ENCODE measurements around the gene DPYD. TPM values are rescaled to one million over a fixed set of nuclear protein-coding genes. Genes with fewer than 3 reads are reported as not detected.

Gene DPYD
- total and polyA plus RNA-seq, 7 experiments from 2014 or later, result 52.6 to 87.2 (median 57.4) TPM

- Mint-ChIP-seq H3K27ac (no peak overlapping the region), H3K4me3 (no peak overlapping the region), H3K36me3 (peaks cover 0 to 41% (median 31%) of the 10 kb centered on the region in 5 donors), H3K27me3 (no peaks in the 10 kb centered on the region), H3K4me1 (peaks cover 0 to 4% (median 0%) of the 10 kb centered on the region in 7 donors), H3K9me3 (no peaks in the 10 kb centered on the region)
- H3K27ac ChIP-seq (ENCODE audit: low read depth, low read length), result no peak overlapping the region
- H3K4me1 ChIP-seq (ENCODE audit: control insufficient read depth in 2 of 2, insufficient read depth in 2 of 2, low read length in 2 of 2), result no peaks in the 10 kb centered on the region
- no peaks in the 10 kb centered on the region for H3K27me3 ChIP-seq (ENCODE audit: control insufficient read depth in 2 of 2, insufficient read depth in 2 of 2, low read length in 2 of 2)
- ATAC-seq (no peak), DNase-seq (no peak)
- H3K9me3 ChIP-seq (ENCODE audit: control insufficient read depth in 2 of 3, low read length in 3 of 3), result no peaks in the 10 kb centered on the region
- H3K4me3 ChIP-seq (ENCODE audit: low read length), result no peak overlapping the region
- ChIA-PET POLR2A (no interaction called here), CTCF (no interaction called here)
- H3K36me3 ChIP-seq (ENCODE audit: control insufficient read depth in 2 of 3, insufficient read depth in 3 of 3, low read length in 3 of 3), result no peaks in the 10 kb centered on the region
- intact Hi-C loops (cut with micrococcal nuclease), result no loop called here
Observed at GRCh38 chr1:97501628-97502027, 419.2 kb downstream of the DPYD start.

- intact Hi-C loops (cut with micrococcal nuclease), result no loop called here
- H3K27ac Mint-ChIP-seq, result no peak overlapping the region
- Histone ChIP-seq H3K4me1 (ENCODE audit: control insufficient read depth in 2 of 2, insufficient read depth in 2 of 2, low read length in 2 of 2) (no peaks in the 10 kb centered on the region), H3K27me3 (ENCODE audit: control insufficient read depth in 2 of 2, insufficient read depth in 2 of 2, low read length in 2 of 2) (no peaks in the 10 kb centered on the region), H3K27ac (ENCODE audit: low read depth, low read length) (no peak overlapping the region), H3K4me3 (ENCODE audit: low read length) (no peak overlapping the region), H3K36me3 (ENCODE audit: control insufficient read depth in 2 of 3, insufficient read depth in 3 of 3, low read length in 3 of 3) (no peaks in the 10 kb centered on the region), H3K9me3 (ENCODE audit: control insufficient read depth in 2 of 3, low read length in 3 of 3) (no peaks in the 10 kb centered on the region)
- DNase-seq (no peak), ATAC-seq (no peak)
- ChIA-PET CTCF (no interaction called here), POLR2A (no interaction called here)
- peaks cover 0 to 4% (median 0%) of the 10 kb centered on the region in 7 donors for H3K4me1 Mint-ChIP-seq
- no peak overlapping the region for H3K4me3 Mint-ChIP-seq
- peaks cover 0 to 47% (median 30%) of the 10 kb centered on the region in 5 donors for H3K36me3 Mint-ChIP-seq
- H3K9me3 Mint-ChIP-seq, result no peaks in the 10 kb centered on the region
- no peaks in the 10 kb centered on the region for H3K27me3 Mint-ChIP-seq
Observed at GRCh38 chr1:97500760-97501159, 420.1 kb downstream of the DPYD start.

GRCh38 chr1:97499667-97500066 is 421.2 kb downstream of the DPYD start:
- ATAC-seq (no peak), DNase-seq (no peak)
- no peak overlapping the region for H3K27ac Mint-ChIP-seq
- POLR2A ChIA-PET, result no interaction called here
- H3K9me3 Mint-ChIP-seq, result no peaks in the 10 kb centered on the region
- Histone ChIP-seq H3K36me3 (ENCODE audit: control insufficient read depth in 2 of 3, insufficient read depth in 3 of 3, low read length in 3 of 3) (no peaks in the 10 kb centered on the region), H3K4me3 (ENCODE audit: low read length) (no peak overlapping the region), H3K27ac (ENCODE audit: low read depth, low read length) (no peak overlapping the region), H3K27me3 (ENCODE audit: control insufficient read depth in 2 of 2, insufficient read depth in 2 of 2, low read length in 2 of 2) (no peaks in the 10 kb centered on the region), H3K9me3 (ENCODE audit: control insufficient read depth in 2 of 3, low read length in 3 of 3) (no peaks in the 10 kb centered on the region), H3K4me1 (ENCODE audit: control insufficient read depth in 2 of 2, insufficient read depth in 2 of 2, low read length in 2 of 2) (no peaks in the 10 kb centered on the region)
- no peaks in the 10 kb centered on the region for H3K27me3 Mint-ChIP-seq
- peaks cover 0 to 39% (median 20%) of the 10 kb centered on the region in 5 donors for H3K36me3 Mint-ChIP-seq
- CTCF ChIA-PET, result no interaction called here
- no peaks in the 10 kb centered on the region for H3K4me1 Mint-ChIP-seq
- no peak overlapping the region for H3K4me3 Mint-ChIP-seq
- intact Hi-C loops (cut with micrococcal nuclease), result no loop called here

DNA sequence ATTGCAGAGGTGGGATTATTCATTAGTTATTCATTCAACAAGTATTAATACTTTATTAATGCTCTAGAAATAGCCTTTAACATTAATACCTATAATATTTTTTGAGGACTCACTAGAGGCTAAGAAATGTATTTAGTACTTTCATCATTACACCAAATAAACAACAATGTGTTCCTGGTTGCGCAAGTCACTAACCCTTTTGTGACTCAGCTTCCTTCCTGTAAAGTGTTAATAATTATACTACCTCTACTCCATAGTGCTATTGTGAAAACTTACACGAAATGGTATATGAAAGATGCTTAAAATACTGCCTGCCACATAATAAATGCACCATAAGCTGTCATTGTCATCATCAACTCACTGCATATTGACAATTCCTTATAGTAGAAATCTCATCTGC is 431.0 kb downstream of the DPYD start:
- peaks cover 0 to 5% (median 0%) of the 10 kb centered on the region in 11 donors for H3K9me3 Mint-ChIP-seq
- H3K36me3 Mint-ChIP-seq, result peaks cover 0 to 36% (median 13%) of the 10 kb centered on the region in 5 donors
- H3K27ac Mint-ChIP-seq, result no peak overlapping the region
- H3K4me3 ChIP-seq (ENCODE audit: low read length), result no peak overlapping the region
- H3K27ac ChIP-seq (ENCODE audit: low read depth, low read length), result no peak overlapping the region
- ATAC-seq (no peak), DNase-seq (no peak)
- POLR2A ChIA-PET, result no interaction called here
- H3K4me1 Mint-ChIP-seq, result peaks cover 0 to 6% (median 0%) of the 10 kb centered on the region in 7 donors
- no peaks in the 10 kb centered on the region for H3K36me3 ChIP-seq (ENCODE audit: control insufficient read depth in 2 of 3, insufficient read depth in 3 of 3, low read length in 3 of 3)
- no peaks in the 10 kb centered on the region for H3K4me1 ChIP-seq (ENCODE audit: control insufficient read depth in 2 of 2, insufficient read depth in 2 of 2, low read length in 2 of 2)
- no peaks in the 10 kb centered on the region for H3K9me3 ChIP-seq (ENCODE audit: control insufficient read depth in 2 of 3, low read length in 3 of 3)
- H3K27me3 Mint-ChIP-seq, result no peaks in the 10 kb centered on the region
- intact Hi-C loops (cut with micrococcal nuclease), result no loop called here
- H3K27me3 ChIP-seq (ENCODE audit: control insufficient read depth in 2 of 2, insufficient read depth in 2 of 2, low read length in 2 of 2), result no peaks in the 10 kb centered on the region
- H3K4me3 Mint-ChIP-seq, result no peak overlapping the region
- CTCF ChIA-PET, result interaction anchor here (0.6 kb wide), 1 partner anchor 97 kb away, joined by 5 read pairs; no protein-coding TSS in a partner anchor

- no peaks in the 10 kb centered on the region for H3K4me1 ChIP-seq (ENCODE audit: control insufficient read depth in 2 of 2, insufficient read depth in 2 of 2, low read length in 2 of 2)
- H3K36me3 ChIP-seq (ENCODE audit: control insufficient read depth in 2 of 3, insufficient read depth in 3 of 3, low read length in 3 of 3), result no peaks in the 10 kb centered on the region
- H3K36me3 Mint-ChIP-seq, result peaks cover 0 to 35% (median 17%) of the 10 kb centered on the region in 5 donors
- intact Hi-C loops (cut with micrococcal nuclease), result no loop called here
- no peak overlapping the region for H3K27ac ChIP-seq (ENCODE audit: low read depth, low read length)
- ChIA-PET CTCF (no interaction called here), POLR2A (no interaction called here)
- H3K9me3 ChIP-seq (ENCODE audit: control insufficient read depth in 2 of 3, low read length in 3 of 3), result no peaks in the 10 kb centered on the region
- DNase-seq (no peak), ATAC-seq (no peak)
- H3K27me3 ChIP-seq (ENCODE audit: control insufficient read depth in 2 of 2, insufficient read depth in 2 of 2, low read length in 2 of 2), result no peaks in the 10 kb centered on the region
- H3K4me3 Mint-ChIP-seq, result no peak overlapping the region
- no peaks in the 10 kb centered on the region for H3K27me3 Mint-ChIP-seq
- H3K9me3 Mint-ChIP-seq, result peaks cover 0 to 5% (median 0%) of the 10 kb centered on the region in 11 donors
- peaks cover 0 to 6% (median 0%) of the 10 kb centered on the region in 7 donors for H3K4me1 Mint-ChIP-seq
- H3K4me3 ChIP-seq (ENCODE audit: low read length), result no peak overlapping the region
- no peak overlapping the region for H3K27ac Mint-ChIP-seq
Observed at GRCh38 chr1:97488530-97488929, 432.3 kb downstream of the DPYD start.

- no peak overlapping the region for H3K27ac Mint-ChIP-seq
- H3K27ac ChIP-seq (ENCODE audit: low read depth, low read length), result no peak overlapping the region
- H3K36me3 Mint-ChIP-seq, result peaks cover 8 to 67% (median 46%) of the 10 kb centered on the region in 5 donors
- no peak for DNase-seq
- H3K36me3 ChIP-seq (ENCODE audit: control insufficient read depth in 2 of 3, insufficient read depth in 3 of 3, low read length in 3 of 3), result peaks cover 0 to 4% (median 0%) of the 10 kb centered on the region in 3 experiments
- H3K9me3 Mint-ChIP-seq, result peaks cover 0 to 10% (median 0%) of the 10 kb centered on the region in 11 donors
- ChIA-PET CTCF (no interaction called here), POLR2A (no interaction called here)
- H3K4me1 ChIP-seq (ENCODE audit: control insufficient read depth in 2 of 2, insufficient read depth in 2 of 2, low read length in 2 of 2), result no peaks in the 10 kb centered on the region
- no peaks in the 10 kb centered on the region for H3K9me3 ChIP-seq (ENCODE audit: control insufficient read depth in 2 of 3, low read length in 3 of 3)
- no peak overlapping the region for H3K4me3 Mint-ChIP-seq
- intact Hi-C loops (cut with micrococcal nuclease), result no loop called here
- no peak overlapping the region for H3K4me3 ChIP-seq (ENCODE audit: low read length)
- H3K27me3 ChIP-seq (ENCODE audit: control insufficient read depth in 2 of 2, insufficient read depth in 2 of 2, low read length in 2 of 2), result no peaks in the 10 kb centered on the region
- no peaks in the 10 kb centered on the region for H3K27me3 Mint-ChIP-seq
- no peaks in the 10 kb centered on the region for H3K4me1 Mint-ChIP-seq
- no peak for ATAC-seq
Observed at GRCh38 chr1:97482022-97482421, 438.8 kb downstream of the DPYD start.

DNA sequence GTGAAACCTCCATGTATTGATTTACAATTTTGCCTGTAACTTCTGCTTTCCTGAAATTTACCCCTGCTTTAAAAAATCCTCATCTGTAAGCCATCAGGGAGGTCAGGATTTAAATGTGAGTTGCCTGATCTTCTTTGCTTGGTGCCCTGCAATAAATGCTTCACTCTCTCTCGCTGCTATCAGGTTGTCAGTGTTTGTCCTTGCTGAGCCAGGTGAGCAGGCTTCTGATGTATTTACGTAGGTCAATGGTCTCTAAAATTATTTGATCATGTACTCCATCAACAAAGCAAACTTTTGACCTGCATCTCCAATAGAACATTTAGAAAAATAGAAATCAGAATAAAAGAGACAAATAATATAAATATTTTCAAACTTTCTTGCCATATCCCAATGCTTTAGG is 453.4 kb downstream of the DPYD start:
- intact Hi-C loops (cut with micrococcal nuclease), result no loop called here
- ATAC-seq (no peak), DNase-seq (no peak)
- Histone ChIP-seq H3K4me1 (ENCODE audit: control insufficient read depth in 2 of 2, insufficient read depth in 2 of 2, low read length in 2 of 2) (no peaks in the 10 kb centered on the region), H3K27me3 (ENCODE audit: control insufficient read depth in 2 of 2, insufficient read depth in 2 of 2, low read length in 2 of 2) (no peaks in the 10 kb centered on the region), H3K27ac (ENCODE audit: low read depth, low read length) (no peak overlapping the region), H3K9me3 (ENCODE audit: control insufficient read depth in 2 of 3, low read length in 3 of 3) (no peaks in the 10 kb centered on the region), H3K4me3 (ENCODE audit: low read length) (no peak overlapping the region), H3K36me3 (ENCODE audit: control insufficient read depth in 2 of 3, insufficient read depth in 3 of 3, low read length in 3 of 3) (peaks cover 0 to 10% (median 0%) of the 10 kb centered on the region in 3 experiments)
- ChIA-PET CTCF (no interaction called here), POLR2A (no interaction called here)
- Mint-ChIP-seq H3K9me3 (peaks cover 0 to 32% (median 12%) of the 10 kb centered on the region in 11 donors), H3K27ac (no peak overlapping the region), H3K27me3 (no peaks in the 10 kb centered on the region), H3K4me1 (peaks cover 0 to 5% (median 0%) of the 10 kb centered on the region in 7 donors), H3K4me3 (no peak overlapping the region), H3K36me3 (peaks cover 0 to 76% (median 56%) of the 10 kb centered on the region in 5 donors)
